Measurements from ENCODE around the gene CCNB1IP1. TPM values are rescaled to one million over a fixed set of nuclear protein-coding genes. Genes with fewer than 3 reads are reported as not detected.

CCNB1IP1 gene
- total and polyA plus RNA-seq, 4 donors = 28.9 to 89.1 (median 45.7) TPM

DNA sequence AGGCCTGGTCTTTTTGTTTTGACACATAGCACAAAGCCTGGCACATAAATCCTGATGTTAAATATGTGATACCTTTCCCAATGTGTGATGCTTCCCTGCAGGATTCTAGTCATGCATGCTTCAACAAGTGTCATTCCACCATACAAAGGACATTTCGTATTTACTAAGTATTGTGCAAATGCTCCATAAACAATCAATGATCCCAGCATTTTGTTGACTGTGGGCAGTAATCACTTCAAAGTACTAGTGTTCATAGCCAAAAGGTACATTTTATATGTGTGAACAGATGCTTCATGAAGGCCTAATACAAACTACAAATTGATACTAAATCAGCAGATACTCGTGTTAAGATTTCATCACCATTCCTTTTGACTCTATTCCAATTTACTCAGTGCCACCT lies 4.4 kb downstream of the CCNB1IP1 start:
- Histone ChIP-seq H3K36me3 (ENCODE audit: control insufficient read depth in 4 of 4, insufficient read depth in 4 of 4, low read length in 4 of 4) (peaks cover 7 to 20% (median 12%) of the 10 kb centered on the region in 4 donors), H3K27me3 (ENCODE audit: control insufficient read depth in 3 of 3, insufficient read depth in 3 of 3, low read length in 2 of 3) (no peaks in the 10 kb centered on the region), H3K9me3 (ENCODE audit: control insufficient read depth in 4 of 4, insufficient read depth in 3 of 4, low read length in 3 of 4) (no peaks in the 10 kb centered on the region), H3K9ac (ENCODE audit: insufficient read depth in 1 of 2, low read length in 2 of 2) (no peak overlapping the region), H3K4me1 (ENCODE audit: control insufficient read depth in 5 of 5, insufficient read depth in 5 of 5, low read length in 5 of 5) (peaks cover 0 to 11% (median 0%) of the 10 kb centered on the region in 5 donors), H3K4me3 (no peak overlapping the region), H3K27ac (ENCODE audit: low read depth in 1 of 2, low read length in 1 of 2) (no peak overlapping the region)
- TF ChIP-seq, protein P1, sequence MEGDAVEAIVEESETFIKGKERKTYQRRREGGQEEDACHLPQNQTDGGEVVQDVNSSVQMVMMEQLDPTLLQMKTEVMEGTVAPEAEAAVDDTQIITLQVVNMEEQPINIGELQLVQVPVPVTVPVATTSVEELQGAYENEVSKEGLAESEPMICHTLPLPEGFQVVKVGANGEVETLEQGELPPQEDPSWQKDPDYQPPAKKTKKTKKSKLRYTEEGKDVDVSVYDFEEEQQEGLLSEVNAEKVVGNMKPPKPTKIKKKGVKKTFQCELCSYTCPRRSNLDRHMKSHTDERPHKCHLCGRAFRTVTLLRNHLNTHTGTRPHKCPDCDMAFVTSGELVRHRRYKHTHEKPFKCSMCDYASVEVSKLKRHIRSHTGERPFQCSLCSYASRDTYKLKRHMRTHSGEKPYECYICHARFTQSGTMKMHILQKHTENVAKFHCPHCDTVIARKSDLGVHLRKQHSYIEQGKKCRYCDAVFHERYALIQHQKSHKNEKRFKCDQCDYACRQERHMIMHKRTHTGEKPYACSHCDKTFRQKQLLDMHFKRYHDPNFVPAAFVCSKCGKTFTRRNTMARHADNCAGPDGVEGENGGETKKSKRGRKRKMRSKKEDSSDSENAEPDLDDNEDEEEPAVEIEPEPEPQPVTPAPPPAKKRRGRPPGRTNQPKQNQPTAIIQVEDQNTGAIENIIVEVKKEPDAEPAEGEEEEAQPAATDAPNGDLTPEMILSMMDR (IDR thresholded peaks at IDR 0.05; ENCODE audit: control extremely low read depth, extremely low read depth) = no peak
- WGBS, 2 donors = 53 to 55% methylated on average over 2 of the region's 2 CpGs
- ATAC-seq (ENCODE audit: insufficient read depth, low FRiP score) (no peak), DNase-seq (no peak)

- 47 to 49% methylated on average over 8 of the region's 8 CpGs for WGBS, 2 donors
- peak in 2 of 3 donors; percentile 83 for DNase-seq
- peaks cover 9 to 20% (median 14%) of the 10 kb centered on the region in 4 donors for H3K36me3 ChIP-seq (ENCODE audit: control insufficient read depth in 4 of 4, insufficient read depth in 4 of 4, low read length in 4 of 4)
These were observed 5.8 kb downstream of the CCNB1IP1 start for GRCh38 chr14:20327005-20327869.

GRCh38 chr14:20317720-20318119 lies 15.4 kb downstream of the CCNB1IP1 start:
- DNase-seq (no peak), ATAC-seq (ENCODE audit: insufficient read depth, low FRiP score) (no peak)
- Histone ChIP-seq H3K27me3 (ENCODE audit: control insufficient read depth in 3 of 3, insufficient read depth in 3 of 3, low read length in 2 of 3) (no peaks in the 10 kb centered on the region), H3K4me3 (no peak overlapping the region), H3K36me3 (ENCODE audit: control insufficient read depth in 4 of 4, insufficient read depth in 4 of 4, low read length in 4 of 4) (peaks cover 10 to 36% (median 21%) of the 10 kb centered on the region in 4 donors), H3K4me1 (ENCODE audit: control insufficient read depth in 5 of 5, insufficient read depth in 5 of 5, low read length in 5 of 5) (no peaks in the 10 kb centered on the region), H3K27ac (ENCODE audit: low read depth in 1 of 2, low read length in 1 of 2) (no peak overlapping the region), H3K9me3 (ENCODE audit: control insufficient read depth in 4 of 4, insufficient read depth in 3 of 4, low read length in 3 of 4) (no peaks in the 10 kb centered on the region), H3K9ac (ENCODE audit: insufficient read depth in 1 of 2, low read length in 2 of 2) (no peak overlapping the region)
- WGBS, 2 donors = 95 to 98% methylated on average over 16 of the region's 16 CpGs
- TF ChIP-seq, protein P1 (IDR thresholded peaks at IDR 0.05; ENCODE audit: control extremely low read depth, extremely low read depth) = no peak

More at GRCh38 chr14:20327005-20327869, 5.8 kb downstream of the CCNB1IP1 start:
- Histone ChIP-seq H3K9ac (ENCODE audit: insufficient read depth in 1 of 2, low read length in 2 of 2) (peak overlapping the region in 1 of 2 donors; percentile 65), H3K4me1 (ENCODE audit: control insufficient read depth in 5 of 5, insufficient read depth in 5 of 5, low read length in 5 of 5) (peaks cover 0 to 2% (median 0%) of the 10 kb centered on the region in 5 donors), H3K27me3 (ENCODE audit: control insufficient read depth in 3 of 3, insufficient read depth in 3 of 3, low read length in 2 of 3) (no peaks in the 10 kb centered on the region), H3K27ac (ENCODE audit: low read depth in 1 of 2, low read length in 1 of 2) (peak overlapping the region in 1 of 2 donors; percentile 33), H3K9me3 (ENCODE audit: control insufficient read depth in 4 of 4, insufficient read depth in 3 of 4, low read length in 3 of 4) (no peaks in the 10 kb centered on the region), H3K4me3 (no peak overlapping the region)
- TF ChIP-seq, protein P1 (IDR thresholded peaks at IDR 0.05; ENCODE audit: control extremely low read depth, extremely low read depth) = peak; percentile 63
- ATAC-seq (ENCODE audit: insufficient read depth, low FRiP score) = peak; percentile 77

Data from lung (tissue), 12 donors.